NCI-H2081 (cell line): ENCODE data around the gene DLGAP1.

Source experiments
- DNase-seq, 2 experiments: peaks; one replicate each; lab custom pipeline; 2025; lab: John Stamatoyannopoulos, UW

The DLGAP1 gene

DNA sequence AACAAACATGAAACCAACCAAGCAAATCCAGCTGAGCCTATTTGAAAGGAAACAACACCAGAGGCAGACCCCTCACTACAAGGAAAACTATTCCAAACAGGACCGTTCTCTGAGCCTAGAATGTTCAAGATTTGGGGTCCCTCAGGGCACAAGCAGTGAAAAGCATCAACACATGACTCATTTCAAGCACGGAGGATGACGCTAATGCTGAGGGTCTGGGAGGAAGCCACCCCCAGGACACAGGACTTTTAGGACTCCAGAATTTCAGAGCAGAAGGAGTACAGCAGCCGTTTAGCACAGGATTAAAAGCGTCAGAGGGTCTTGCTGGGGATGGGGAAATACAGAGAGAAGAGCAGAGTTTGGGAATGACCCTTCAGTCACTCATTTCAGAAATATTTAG, 168.9 kb downstream of the DLGAP1 start:
- no peak for DNase-seq

DNA sequence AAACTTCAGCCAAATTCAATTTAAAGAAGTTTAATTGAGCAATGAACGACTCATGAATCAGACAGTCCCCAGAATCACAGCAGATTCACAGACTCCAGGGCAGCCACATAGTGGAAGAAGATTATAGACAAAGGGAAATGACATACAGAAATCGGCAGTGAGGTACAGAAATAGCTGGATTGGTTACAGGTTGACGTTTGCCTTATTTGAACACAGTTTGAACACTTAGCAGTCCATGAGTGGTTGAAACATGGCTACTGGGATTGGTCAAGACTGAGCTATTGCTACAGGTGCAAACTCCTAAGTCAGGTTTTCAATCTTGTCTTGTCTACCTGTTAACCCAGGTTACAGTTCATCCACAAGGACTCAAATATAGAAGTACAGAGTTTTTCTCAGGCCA, 169.6 kb downstream of the DLGAP1 start:
- DNase-seq: no peak

DNA sequence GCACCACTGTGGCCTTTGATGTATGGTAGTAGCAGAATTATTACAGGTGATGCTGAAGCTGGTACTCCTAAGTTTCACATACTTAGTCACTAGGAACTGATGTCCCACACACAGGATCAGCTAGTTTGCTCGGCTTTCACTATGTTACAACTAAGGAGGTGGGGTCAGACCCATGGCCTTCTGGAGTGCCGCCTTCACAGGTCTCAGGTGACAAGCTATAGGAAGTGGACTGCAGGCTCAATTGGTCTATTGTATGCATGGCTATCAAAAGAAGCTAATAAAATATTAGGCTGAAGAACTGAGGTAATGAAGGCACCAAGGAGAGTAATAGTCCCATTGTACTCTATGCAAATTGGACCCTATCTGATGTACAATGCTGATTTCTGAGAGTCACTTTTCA, 170.6 kb downstream of the DLGAP1 start:
- no peak for DNase-seq

DNA sequence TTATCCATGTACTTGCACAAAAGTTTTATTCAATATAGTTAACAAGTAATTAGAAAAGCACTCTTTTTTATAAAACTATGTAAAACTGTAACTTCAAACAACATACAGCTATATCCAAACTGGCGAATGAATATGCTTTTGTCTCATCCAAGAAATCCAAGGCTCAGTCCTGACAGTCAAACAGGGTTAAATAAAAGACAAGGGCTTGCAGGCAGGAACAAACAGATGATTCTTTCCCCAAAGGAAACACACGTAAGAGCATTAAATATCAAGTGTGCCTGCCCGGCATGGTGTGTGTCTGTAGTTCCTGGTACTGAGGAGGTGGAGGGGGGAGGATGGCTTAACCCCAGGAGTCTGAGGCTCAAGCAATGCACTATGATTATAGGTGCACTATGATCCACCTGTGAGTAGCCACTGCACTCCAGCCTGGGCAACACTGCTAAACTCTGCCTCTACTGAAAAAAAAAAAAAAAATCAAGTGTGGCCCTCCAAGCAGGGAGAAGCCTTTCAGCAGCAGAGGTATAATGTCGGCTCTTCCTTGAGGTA, 171.3 kb downstream of the DLGAP1 start:
- DNase-seq: no peak

DNA sequence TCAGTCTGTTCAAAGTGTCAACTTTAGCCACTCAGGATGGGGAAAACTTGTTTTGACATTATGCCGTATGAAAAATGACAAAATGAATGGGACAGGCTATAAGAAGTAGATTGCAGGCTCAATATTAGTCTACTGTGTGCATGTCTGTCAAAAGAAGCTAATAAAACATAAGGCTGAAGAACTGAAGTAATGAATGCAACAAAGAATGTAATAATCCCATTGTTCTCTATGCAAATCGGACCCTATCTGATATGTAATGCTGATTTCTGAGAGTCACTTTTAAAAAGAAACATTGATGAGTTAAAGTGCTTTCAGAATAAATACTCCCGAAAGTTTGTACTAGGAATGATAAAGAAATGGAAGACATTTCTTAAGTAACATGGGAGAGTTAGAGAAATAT, 172.2 kb downstream of the DLGAP1 start:
- no peak for DNase-seq

DNA sequence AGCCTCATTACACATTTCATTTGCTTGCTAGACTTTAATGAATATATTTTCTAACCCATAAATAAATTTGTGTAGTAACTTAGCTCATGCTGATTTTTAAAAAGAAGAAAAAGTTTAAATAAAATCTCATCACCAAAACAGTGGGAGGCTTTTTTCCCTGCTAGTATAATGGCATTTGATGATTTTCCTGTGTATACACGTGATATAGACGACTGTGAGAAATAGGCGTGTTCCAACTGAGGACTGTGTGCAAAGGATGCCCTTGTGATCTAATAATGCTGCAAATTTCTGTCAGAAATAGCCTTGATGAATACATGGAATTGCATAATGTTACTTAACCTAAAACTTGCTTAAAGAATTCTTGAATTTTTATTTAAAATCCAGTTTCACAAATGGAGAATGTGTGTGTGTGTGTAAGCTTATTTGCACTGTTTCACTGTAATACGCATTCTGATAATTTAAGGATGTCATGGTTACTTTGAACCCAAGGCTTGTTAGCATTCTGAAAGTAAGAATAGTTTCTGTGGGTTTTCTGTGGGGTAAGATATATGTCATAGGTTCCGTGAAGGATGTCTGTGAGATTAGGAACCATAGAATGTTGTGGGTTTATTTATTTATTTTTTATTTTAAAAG, 178.0 kb downstream of the DLGAP1 start:
- DNase-seq: no peak

DNA sequence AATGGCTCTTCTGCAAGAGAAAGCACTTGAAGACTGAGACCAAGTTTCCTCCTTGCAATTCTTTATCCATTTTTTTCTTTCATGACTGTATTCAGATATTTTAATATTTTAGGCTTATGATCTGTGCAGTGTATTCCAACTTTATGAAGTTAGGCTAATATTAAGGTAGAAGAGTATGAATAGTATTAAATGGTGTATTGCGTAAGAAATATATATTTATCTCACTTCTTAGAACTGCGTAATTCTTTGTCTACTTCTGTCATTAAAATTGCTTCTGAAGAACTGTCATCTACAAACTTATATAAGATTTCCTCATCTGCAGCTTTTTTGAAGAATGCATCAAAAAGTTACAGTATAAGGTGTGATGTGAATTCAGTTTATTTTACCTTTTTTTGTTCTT, 183.2 kb downstream of the DLGAP1 start:
- DNase-seq: no peak

DNA sequence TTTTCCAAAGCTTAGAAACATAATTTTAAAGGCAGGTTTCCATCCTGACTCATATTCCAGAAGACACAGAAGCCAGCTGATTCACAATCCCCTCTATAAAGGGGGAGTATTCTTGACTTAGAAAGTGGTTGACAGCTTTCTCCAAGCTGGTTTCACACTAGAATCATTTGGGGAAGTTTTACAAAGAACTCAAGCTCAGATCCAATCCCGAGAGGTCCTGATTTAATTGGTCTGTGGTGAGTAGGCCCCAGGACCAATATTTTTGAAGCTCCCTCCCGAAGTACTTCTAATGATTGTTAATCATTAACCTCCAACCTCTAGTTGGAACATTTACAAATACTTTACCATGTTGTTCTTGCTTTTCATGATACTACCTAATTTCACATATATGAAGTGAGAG, 184.1 kb downstream of the DLGAP1 start:
- DNase-seq: no peak

DNA sequence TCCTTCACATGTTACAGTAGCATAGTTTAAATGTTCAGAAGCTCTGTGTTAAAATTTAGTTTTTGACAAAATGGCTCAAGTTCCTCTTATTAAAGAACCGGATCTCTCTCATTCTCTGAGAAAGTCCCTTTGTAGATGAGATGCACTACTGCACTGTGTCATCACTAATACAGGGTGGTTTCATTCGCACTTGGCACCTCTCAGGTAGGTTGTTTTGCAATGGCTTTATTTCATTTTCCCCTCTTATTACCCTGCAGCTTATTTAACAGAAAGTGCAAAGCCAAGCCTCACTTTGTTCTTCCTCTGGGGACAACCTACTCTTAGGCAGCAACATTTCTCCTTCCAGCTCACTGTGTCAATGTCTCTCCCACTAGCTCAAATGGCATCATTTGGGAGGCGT, 185.1 kb downstream of the DLGAP1 start:
- no peak for DNase-seq

DNA sequence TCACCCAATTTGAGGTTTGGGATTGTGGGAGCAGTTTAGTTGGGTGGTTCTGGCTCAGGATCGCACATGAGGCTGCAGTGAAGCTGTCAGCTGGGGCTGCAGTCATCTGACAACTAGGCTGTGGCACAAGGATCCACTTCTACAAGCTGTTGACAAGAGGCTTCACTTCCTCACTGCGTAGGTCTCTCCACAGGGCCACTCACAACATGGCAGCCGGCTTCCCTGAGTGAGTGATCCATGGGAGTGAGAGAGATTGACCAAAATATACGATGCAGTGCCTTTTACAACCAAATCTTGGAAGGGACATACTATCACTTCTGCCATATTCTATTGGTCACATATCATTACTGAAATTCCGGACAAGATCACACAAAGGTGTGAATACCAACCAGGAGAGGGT, 187.5 kb downstream of the DLGAP1 start:
- DNase-seq: no peak

DNA sequence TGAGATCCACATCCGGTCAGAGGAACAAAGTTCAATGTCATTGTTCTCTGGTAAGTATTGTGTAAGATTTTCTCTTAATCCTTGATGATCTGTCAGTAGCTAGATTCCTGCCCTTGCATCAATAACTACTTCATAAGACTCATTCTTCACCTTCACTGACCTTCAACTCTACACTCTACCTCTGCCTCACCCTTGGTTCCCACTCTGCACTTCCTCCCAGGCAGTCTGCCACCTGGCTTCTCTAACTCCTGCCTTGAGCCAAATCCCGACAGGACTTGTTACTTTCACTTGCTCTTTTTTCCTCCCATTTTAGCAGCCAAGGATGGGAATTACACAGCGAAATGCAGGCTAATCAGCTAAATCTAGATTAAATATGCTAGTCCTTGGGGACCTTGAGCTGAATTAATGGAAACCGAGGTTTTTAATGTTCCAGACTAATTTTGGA, 190.7 kb downstream of the DLGAP1 start:
- no peak for DNase-seq

DNA sequence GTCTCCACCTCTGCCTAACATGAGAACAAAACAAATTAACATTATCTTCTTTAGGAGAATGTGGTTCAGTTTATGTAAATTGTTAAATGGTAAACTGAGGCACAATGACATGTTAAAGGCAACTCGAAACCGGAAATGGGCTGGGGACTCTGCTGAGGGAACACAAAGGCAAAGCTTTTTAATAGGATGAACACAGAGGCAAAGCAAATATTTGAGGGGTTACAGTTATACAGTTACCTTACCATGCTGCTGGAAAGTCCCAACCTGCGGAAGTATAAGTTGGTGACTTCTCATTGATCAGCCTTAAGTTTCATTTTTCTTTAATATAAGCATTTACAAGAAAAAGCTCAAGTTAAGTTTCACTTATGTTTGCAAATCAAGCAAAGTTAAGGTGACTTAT, 195.0 kb downstream of the DLGAP1 start:
- no peak for DNase-seq

DNA sequence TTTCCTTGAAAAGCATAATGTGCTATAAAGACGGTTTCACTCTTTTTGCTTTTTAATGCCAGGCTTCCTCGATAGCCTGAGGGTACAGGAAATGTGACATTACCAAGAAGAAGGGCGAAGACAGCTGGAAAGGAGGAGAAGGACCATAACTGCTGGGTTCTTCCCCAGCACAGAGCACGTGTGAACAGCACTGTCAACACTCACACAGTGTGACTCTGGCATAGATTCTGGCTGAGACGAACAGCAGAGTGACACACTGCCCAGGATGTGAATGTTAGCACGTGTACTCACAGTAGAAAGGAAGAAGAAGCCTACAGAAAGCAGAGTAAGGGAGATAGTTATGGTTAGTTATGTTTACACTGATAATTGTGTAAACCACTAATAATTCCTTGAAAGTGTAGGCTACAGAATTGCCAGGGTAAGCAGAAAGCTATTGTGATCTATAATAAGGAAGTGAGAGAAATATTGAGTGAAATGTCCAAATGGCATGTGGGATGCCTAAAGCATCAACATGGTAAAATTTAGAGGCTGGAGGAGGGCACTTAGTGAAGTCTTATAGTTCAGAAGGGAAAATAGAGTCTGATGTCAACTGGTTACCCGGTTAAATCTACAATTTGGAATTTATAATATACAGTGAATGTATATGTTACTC, 198.2 kb downstream of the DLGAP1 start:
- no peak for DNase-seq

DNA sequence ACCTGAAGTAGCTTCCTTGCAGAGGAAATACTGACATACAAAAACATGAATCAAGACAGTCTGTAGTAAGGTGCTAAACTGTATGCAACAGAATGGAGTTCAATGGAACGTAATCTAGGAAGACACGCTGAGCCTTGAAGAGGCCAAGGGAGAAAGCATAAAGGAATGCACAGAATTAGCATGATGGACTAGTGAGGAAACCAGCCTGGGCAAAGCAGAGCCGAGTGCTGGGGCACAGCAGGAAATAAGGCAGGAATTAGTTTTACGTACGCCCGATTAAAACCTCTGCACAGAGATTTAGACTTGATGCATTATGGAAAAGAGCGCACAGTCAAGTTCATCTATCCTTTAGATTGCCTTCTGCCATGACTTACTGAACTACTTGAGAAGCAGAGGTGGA, 200.3 kb downstream of the DLGAP1 start:
- no peak for DNase-seq

DNA sequence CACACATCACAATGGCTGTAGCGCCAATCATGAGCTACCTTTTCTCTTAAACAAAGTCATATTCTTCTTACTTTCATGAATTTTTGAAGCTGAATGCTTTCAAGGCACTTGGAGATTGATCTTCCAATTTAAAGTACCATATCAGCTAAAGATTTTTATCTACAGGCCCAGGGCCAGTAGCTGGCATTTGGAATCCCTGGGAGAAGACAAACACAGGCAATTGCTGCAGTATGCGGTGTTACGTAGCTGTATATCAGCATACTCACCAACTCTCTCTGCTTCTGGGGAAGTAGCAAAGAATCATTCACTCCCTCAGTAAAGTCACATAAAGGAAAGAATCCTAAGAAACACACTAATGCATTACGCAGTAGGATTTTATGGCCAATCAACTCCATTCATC, 202.3 kb downstream of the DLGAP1 start:
- DNase-seq: no peak

DNA sequence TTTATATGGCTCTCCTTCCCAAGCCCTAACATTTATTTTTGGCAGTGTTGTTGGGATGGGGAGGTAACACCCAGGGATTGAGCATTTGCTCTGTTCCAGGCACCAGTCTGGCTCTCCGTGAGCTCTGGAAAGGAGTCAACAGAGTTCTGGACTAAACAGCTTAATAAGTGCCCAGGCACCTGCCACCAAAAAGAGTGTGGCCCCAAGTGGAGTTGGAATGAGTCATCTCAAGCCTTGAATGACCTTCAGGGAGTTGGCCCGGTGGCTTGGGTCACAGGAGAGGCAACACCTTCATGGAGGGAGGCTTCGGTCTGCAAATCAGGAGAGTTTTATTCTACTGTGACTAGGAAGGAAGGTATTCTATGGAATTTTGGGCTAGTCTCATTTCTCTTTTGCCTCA, 203.2 kb downstream of the DLGAP1 start:
- no peak for DNase-seq

DNA sequence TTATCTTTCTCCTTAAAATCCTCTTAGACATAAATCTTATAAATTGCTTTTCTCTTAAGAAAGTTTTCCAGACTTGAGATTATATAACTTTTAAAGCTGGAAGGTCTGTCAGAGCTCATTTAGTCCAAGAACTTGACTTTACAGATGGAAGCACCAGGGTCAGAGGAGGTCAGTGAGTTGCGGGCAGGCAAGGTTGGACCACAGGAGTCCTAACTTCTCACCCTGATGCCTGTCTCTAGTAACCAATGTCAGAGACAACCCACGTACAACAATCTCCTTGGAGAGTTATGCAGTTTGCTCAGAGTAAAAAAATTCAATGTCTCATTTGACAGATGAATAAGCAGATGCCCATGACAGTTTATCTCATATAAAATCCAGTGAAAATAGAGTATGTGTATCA, 203.9 kb downstream of the DLGAP1 start:
- DNase-seq: no peak

DNA sequence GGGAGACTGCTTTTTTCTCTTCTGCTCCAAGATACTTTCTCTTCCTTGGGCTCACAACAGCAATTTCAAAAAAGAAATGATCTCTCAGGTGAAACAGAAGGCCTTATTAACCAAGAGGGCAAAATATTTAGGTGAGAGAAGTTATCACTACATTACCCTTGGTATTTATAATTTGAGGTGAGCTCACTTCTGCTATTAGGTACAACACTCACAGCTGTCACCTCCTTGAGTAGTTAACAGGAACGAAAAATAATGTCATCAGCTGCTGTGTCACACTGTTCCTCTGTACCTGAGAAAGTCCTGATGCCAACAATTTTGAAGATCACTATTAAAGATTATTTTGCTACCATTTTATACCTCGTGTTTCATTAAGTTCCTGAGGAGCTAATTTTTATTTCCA, 205.0 kb downstream of the DLGAP1 start:
- DNase-seq: no peak

DNA sequence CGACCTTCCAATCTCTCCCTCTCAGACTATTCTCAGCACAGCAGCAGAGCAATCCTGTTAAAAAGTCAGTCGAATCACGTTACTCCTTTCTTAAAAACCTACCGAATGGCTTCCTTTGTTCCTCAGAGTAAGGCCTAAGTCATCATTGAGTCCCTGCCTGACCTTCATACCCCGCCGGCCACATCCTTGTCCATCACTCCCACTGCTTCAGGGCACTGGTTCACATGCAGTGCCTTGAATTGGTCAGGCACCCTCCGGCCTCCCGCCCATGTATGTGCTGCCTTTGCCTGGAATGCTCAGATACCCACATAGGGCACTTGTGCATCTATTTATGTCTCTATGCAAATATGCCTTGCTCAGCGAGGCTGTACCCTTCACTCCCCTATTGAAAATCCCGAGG, 206.4 kb downstream of the DLGAP1 start:
- DNase-seq: no peak

DNA sequence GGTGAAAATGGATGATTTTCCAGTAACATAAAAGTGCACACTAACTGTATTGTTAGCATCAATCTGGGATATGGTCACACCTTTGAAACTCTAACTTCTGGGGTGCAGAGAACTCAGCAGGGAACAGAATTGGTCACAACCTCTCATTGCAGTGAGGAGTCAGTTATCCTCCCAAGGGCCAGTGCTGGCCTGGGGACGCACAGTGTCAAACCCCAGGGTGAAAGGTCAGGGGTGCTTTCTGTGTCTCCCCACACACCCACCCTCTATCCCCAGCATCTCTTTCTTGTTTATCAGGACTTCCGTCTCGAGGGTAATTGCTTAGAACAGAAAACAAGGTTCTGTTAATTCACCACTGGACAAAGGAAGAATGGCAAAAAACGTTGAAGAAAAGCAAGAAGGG, 208.7 kb downstream of the DLGAP1 start:
- no peak for DNase-seq

DNA sequence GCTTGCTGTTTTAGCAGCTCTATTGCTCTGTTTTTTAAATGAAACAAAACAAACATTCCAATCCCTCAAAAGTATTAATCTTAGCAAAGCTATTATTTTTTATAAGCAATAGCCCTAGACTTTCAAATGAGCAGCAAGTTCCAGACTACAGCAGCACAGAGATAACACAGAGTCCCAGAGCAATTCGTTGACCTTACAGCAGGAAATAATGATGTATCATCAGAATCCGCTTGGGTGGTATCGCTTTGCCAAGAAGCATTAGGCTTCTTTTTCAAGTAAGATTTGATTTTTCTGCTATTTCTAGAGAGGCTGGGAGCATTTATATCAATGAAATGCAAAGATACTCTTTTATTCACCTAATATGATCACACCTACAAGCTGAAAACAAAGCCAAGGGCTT, 209.7 kb downstream of the DLGAP1 start:
- no peak for DNase-seq

DNA sequence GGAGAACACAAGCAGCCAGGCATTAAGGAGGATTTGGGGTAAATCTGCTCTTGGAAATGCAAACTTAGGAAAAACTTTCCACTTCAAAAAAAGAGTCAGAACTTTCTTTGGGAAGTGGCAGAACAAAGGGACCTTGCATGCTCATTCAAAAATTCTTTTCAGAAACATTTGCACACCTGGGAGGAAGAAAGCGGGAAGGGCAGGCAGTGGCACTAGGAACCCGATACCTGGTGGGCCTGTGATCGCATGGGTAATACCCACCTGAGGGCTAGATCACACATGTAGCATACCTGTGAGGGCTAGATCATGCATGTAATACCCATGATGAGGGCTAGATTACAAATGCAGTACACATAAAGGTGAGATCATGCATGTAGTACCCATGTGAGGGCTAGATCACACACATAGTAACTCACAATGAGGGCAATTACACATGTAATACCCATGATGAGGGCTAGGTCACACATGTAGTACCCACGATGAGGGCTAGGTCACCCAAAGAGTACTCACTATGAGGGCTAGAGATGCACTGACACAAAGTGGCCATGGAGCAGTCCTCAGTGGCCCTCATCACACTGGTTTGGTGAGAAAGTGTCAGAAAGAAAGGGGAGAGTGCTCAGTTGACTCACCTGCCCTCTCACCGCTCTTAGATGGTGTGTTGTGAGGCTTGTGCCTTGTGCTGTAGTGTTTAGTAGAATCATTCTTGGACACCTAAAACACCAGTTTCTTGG, 212.5 kb downstream of the DLGAP1 start:
- no peak for DNase-seq

DNA sequence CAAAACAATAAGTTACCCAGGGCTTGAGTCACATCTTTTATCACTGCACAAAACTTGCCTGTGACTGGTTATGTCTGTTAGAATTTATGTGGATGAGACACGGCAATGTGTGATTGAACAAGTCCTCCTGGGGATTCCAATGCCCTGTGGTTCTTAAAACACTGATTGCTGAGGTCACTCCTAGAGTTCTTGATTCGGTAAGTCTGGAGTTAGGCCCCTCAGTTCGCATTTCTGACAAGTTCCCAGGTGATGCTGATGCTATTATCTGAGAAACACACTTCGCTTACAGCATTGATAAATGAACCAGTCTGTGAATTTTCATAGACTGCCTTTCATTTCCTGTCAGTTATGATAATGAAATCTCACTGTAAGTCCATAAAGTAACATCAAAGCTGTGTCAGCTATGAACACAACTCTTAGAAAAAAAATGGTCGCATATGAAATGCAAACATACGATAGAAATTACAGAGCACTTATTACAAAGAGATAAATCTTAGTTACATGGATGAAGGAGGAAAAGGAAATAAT, 214.0 kb downstream of the DLGAP1 start:
- no peak for DNase-seq
